NCI-H2107 treated with DMSO at 0.1 percent for 48 hours (cell line): ENCODE measurements around the gene FAM13A.
A peak's percentile ranks its signal among the peaks of the same experiment; 100 is the strongest.
"Not testable (repeated sequence)": the region's sequence is repeated elsewhere in the genome, so short reads cannot be mapped to it uniquely, and the experiment has no call there.

Source experiments
- DNase-seq: peaks from one replicate; lab custom pipeline; 2025; ENCODE audit not compliant: unreplicated experiment; lab: John Stamatoyannopoulos, UW

The FAM13A gene

GRCh38 chr4:89044147-89044900 is 12.7 kb downstream of the FAM13A start:
- no peak for DNase-seq

DNA sequence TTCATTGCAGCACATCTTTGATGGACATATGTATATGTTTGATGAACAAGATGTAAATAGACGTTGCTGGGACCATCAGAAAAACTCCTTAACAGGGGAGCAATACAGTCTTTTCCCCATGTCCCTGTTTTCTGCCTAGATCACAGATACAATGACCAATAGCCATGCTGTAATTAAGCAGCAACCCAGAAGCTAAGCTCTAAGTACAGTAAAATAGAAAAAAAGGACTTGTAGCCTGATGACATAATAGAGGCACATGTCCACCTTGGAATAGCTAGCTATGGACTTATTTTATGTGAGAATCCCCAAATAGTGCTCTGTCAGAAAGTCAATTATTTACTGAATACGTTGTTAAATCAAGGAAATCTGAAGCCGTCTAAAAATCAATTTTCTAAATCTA is 14.9 kb downstream of the FAM13A start:
- DNase-seq = no peak

DNA sequence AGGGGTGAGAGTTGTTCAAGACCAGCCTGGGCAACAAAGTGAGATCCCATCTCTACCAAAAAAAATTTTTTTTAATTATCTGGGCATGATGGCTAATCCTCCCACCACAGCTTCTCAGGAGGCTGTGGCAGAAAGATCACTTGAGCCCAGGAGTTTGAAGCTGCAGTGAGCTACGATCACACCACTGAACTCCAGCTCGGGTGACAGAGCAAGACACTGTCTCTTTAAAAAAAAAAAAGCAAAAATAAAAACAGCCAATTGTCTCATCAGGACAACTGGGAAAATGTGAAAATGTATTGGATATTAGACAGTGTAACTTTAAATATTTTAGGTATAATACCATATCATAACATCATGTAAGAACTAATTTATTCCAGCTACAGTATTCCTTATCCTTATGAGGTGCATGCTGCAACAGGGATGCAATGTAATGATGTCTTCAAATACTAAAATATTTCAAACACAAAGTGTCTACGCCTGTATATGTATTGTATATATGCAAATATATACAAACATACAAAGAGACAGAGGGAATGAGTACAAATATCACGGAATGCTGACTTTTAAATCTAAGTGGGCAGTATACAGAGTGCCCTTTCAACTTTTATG is 17.2 kb downstream of the FAM13A start:
- DNase-seq = no peak

GRCh38 chr4:89036535-89036934 is 20.4 kb downstream of the FAM13A start:
- DNase-seq = no peak

- no peak for DNase-seq
Observed at GRCh38 chr4:89031272-89031671, 25.7 kb downstream of the FAM13A start.

GRCh38 chr4:89029591-89029990 is 27.4 kb downstream of the FAM13A start:
- no peak for DNase-seq

GRCh38 chr4:89026542-89026941 is 30.4 kb downstream of the FAM13A start:
- DNase-seq = no peak

DNA sequence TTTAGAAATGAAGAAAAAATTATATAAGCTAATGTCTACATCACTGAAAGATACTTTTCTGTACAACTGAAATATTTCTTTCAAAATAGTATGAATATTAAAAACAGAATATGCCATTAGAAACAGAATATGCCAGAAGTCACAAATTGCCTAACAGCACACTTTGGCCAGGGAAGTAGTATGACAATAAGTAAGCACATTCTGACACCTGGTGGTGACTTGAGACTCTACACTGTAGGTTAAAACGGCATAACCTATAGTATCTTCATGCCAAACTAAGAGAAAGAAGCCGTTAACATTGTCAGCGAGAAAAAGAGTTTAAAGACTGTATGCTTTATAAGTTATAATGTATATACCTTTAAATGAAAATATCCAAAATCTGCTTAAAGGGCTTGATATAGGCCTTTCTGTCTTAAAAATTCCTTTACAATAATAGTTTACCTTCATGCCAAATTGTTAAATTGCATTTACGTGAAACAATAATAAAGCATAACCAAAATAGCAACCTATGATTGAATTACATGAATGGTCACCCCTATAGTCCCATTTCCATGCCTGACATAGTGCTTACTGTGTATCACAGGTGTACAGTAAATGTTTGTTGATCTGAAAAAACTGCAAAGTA is 32.8 kb downstream of the FAM13A start:
- DNase-seq = peak; percentile 66

GRCh38 chr4:89023140-89023539 is 33.8 kb downstream of the FAM13A start:
- no peak for DNase-seq

- no peak for DNase-seq
Observed at GRCh38 chr4:89022426-89023128, 34.4 kb downstream of the FAM13A start.

DNA sequence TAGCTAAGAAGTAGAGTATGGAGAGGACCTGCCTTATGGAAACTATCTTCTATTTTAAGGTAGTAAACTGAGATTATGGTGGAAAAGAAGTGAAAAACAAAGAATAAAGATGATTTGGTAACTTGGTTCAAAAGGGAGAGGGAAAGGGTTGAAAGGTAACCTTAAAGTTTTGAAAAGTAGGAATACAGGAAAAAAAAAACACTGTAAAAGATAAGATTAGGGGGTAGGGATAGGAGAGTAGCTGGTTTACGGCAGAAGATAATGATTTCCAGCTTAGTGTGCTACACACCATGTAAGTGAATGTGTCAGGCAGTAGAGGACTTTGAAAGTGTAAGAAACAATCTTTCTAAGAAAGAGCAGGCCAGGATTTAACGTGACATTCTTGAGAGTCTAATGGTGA is 35.3 kb downstream of the FAM13A start:
- no peak for DNase-seq

DNA sequence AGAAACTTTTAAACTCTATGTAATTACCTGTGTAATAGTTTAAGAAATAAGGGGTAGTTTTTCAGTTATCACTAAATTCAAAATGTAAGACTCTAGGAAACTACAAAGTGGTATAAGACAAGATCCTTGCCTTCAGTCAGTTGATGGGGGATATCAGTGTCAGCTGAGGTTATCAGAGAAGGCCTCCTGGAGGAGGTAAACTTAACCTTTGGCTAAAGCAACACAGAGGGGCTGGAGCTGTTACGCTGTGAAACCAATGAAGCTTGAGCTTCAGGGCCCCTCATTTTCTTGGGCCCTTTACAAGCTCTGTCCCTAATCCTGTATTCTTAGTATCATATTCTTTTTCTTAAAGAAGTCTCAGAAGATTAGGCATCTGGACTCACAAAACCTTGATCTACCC is 35.9 kb downstream of the FAM13A start:
- DNase-seq = no peak

- DNase-seq = not testable (repeated sequence)
Observed at GRCh38 chr4:89014897-89015296, 42.1 kb downstream of the FAM13A start.

DNA sequence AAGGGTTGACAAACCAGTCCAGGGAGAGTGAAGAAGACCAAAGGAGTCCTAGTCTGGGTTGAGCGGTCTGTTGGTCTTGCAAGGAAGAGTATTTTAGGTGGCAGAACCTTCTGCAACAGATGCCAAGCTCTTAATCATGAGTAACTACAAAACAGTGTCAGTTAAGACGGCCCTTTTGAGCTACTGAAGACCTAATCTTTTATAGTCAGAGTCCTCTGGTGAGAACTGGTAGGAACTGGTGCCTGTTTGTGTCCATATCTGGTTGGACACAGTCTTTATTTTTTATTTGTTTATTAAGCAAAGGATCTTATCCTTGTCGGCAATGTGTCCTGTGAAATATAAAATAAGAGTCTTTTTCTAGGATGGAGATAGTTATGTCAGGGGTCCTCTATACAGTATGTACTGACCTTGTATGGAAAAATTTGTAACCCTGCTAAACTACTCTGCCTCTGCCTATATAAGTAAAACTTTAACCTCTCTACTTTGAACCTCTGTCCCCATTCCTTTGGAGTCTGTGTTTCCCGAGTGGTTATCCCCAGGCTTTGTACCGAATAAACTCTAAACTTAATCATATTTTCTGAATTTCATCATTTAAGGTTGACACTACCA is 47.1 kb downstream of the FAM13A start:
- DNase-seq = no peak

- DNase-seq = no peak
Observed at GRCh38 chr4:89009115-89009514, 47.9 kb downstream of the FAM13A start.

- DNase-seq = no peak
Observed at GRCh38 chr4:89008166-89008565, 48.8 kb downstream of the FAM13A start.

DNA sequence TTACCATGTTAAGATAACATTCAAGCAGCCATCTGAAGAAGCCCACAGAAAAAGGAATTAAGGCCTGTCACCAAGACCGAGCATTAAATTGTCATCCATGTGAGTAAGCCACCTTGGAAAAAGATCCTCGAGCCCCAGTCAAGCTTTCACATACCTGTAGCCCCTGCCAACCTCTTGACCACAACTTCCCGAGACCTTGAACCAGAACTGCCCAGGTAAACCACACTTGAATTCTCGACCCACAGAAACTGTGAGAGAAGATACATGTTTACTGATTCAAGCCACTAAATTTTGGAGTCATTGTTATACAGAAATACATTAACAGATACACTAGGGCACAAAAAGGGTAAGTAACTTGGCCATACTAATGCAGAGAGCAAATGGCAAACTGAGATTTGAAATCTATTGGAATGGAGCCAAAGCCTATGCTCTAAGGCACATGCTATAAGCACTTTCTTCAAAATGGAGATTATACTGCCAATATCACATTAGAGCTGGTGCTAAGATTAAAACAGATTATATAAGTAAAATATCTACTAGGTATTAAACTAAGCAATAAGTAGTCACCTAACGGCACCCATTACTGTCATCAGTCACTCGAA is 49.5 kb downstream of the FAM13A start:
- DNase-seq = no peak

- no peak for DNase-seq
Observed at GRCh38 chr4:89006307-89006706, 50.7 kb downstream of the FAM13A start.

- not testable (repeated sequence) for DNase-seq
Observed at GRCh38 chr4:89005066-89005465, 51.9 kb downstream of the FAM13A start.

DNA sequence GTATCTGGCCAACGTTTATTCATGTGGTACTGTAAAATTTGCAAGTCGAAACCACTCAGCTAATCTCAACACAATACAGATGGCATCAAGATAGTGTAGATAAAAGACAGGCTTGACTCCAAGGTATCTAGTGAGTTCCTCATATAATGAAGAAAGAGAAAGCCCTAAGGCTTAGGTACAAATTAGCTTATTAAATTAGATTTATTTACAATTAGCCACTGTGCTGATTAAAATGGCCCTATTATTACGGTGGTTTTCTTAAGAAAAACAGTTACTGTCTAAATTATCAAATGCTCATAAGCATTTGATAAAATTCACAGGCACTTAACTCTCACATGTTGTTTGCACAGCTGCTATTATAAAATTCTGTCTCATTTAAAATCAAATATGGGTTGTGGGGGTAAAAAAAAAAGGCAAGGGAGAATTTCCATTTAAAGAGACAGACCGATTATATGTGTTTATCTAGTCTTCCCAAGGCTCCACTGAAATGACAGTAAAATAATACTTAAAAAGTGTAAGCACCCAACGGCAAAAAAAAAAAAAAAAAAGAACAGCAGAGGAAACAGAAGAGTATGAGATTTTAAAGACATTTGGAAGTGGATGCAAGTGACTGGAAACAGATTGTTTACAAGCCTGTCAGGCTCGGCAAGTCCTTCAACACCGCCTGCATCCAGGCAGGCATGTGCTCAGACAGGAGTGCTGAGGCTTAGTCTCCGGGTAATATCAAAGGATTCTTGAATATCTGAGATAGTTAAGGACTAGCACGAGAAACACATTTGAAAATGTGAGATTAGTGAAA is 55.1 kb downstream of the FAM13A start:
- DNase-seq = peak; percentile 66
